Measurements from ENCODE around the gene NTN3. TPM values are rescaled to one million over a fixed set of nuclear protein-coding genes. Genes with fewer than 3 reads are reported as not detected.

NTN3 gene
- polyA plus RNA-seq, 2 of the 4 experiments (the other 2 are of a cell fraction): not detected

- POLR2A ChIA-PET: no interaction called here
- peaks cover 4% of the 10 kb centered on the region; the same call in 1 of the 3 replicates for H3K4me1 ChIP-seq
- CTCF ChIA-PET: interaction anchor here (0.7 to 1.0 kb wide), 3 partner anchors 9 to 58 kb away, joined by 3 read pairs; no protein-coding TSS in a partner anchor
- no peak for FAIRE-seq
- no peak for ATAC-seq
- H3K4me3 ChIP-seq: no peak overlapping the region
- no peaks in the 10 kb centered on the region for H3K9me3 ChIP-seq
- WGBS (ENCODE audit: missing lambda C conversion rate): 90% methylated on average over 9 of the region's 9 CpGs
- TF ChIP-seq FOXS1 (CRISPR knock-in tag; IDR thresholded peaks at IDR 0.05) (no peak), MAFK (IDR thresholded peaks at IDR 0.05; ENCODE audit: partially characterized antibody) (no peak), FOSB (CRISPR knock-in tag; IDR thresholded peaks at IDR 0.05) (no peak), EP300 (IDR thresholded peaks at IDR 0.05) (no peak), RAD21 (conservative IDR thresholded peaks at IDR 0.05 in 1 of 2, IDR thresholded peaks at IDR 0.05 in 1 of 2) (no peak), RNF2 (IDR thresholded peaks at IDR 0.05; ENCODE audit: borderline replicate concordance, low read depth) (no peak), TFCP2L1 (CRISPR knock-in tag; IDR thresholded peaks at IDR 0.05) (no peak), HOXB5 (CRISPR knock-in tag; IDR thresholded peaks at IDR 0.05) (no peak), TP53 (CRISPR knock-in tag; IDR thresholded peaks at IDR 0.05) (no peak), ZC3H11A (IDR thresholded peaks at IDR 0.05) (no peak), HOXB13 (CRISPR knock-in tag; IDR thresholded peaks at IDR 0.05; ENCODE audit: low read depth) (no peak), PHF8 (IDR thresholded peaks at IDR 0.05; ENCODE audit: borderline replicate concordance, low read depth) (no peak), ESRRA (IDR thresholded peaks at IDR 0.05; ENCODE audit: borderline replicate concordance, low read length) (no peak)
- no peak overlapping the region for H3K27ac ChIP-seq
- H3K4me2 ChIP-seq: no peak overlapping the region
- no peak for DNase-seq (ENCODE audit: low read depth in 1 of 2, low spot score in 1 of 2)
Observed at GRCh38 chr16:2443555-2443954, 27.5 kb upstream of the NTN3 start.

GRCh38 chr16:2447920-2448583 is 23.0 kb upstream of the NTN3 start:
- Histone ChIP-seq H3K9me3 (no peaks in the 10 kb centered on the region), H3K27ac (no peak overlapping the region), H3K4me2 (no peak overlapping the region), H3K4me3 (no peak overlapping the region), H3K4me1 (peaks cover 4% of the 10 kb centered on the region; the same call in 1 of the 3 replicates)
- CTCF ChIA-PET: interaction anchor here (0.8 to 1.2 kb wide), 3 partner anchors 25 to 53 kb away, joined by 3 to 7 read pairs (median 3); no protein-coding TSS in a partner anchor
- FAIRE-seq (no peak), DNase-seq (ENCODE audit: low read depth in 1 of 2, low spot score in 1 of 2) (no peak), ATAC-seq (no peak)
- POLR2A ChIA-PET: no interaction called here
- WGBS (ENCODE audit: missing lambda C conversion rate): 85% methylated on average over 11 of the region's 11 CpGs
- peak; percentile 27; the same call in 1 of the 2 replicates for TF ChIP-seq USF2 (IDR thresholded peaks at IDR 0.05)
- TF ChIP-seq FOSL2 (IDR thresholded peaks at IDR 0.05): no peak
- TF ChIP-seq FOSL2 (CRISPR knock-in tag; IDR thresholded peaks at IDR 0.05): peak; percentile 26; the same call in 1 of the 2 replicates
- TF ChIP-seq NPAS2 (CRISPR knock-in tag; IDR thresholded peaks at IDR 0.05; ENCODE audit: borderline replicate concordance): no peak

GRCh38 chr16:2449118-2449517 is 22.0 kb upstream of the NTN3 start:
- WGBS (ENCODE audit: missing lambda C conversion rate): 94% methylated on average over 19 of the region's 25 CpGs
- peaks cover 4% of the 10 kb centered on the region; the same call in 1 of the 3 replicates for H3K4me1 ChIP-seq
- no peak overlapping the region for H3K27ac ChIP-seq
- ATAC-seq: no peak
- DNase-seq (ENCODE audit: low read depth in 1 of 2, low spot score in 1 of 2): no peak
- no peaks in the 10 kb centered on the region for H3K9me3 ChIP-seq
- ChIA-PET POLR2A (interaction anchor here (0.6 kb wide), 1 partner anchor 19 kb away, joined by 3 read pairs; no protein-coding TSS in a partner anchor), CTCF (interaction anchor here (0.6 to 1.2 kb wide), 3 partner anchors 26 to 261 kb away, joined by 3 to 4 read pairs (median 4); partner anchors contain the start of gene ABCA3)
- no peak for FAIRE-seq
- TF ChIP-seq RFX5 (IDR thresholded peaks at IDR 0.05): no peak
- no peak overlapping the region for H3K4me2 ChIP-seq
- H3K4me3 ChIP-seq: no peak overlapping the region

GRCh38 chr16:2450535-2450934 is 20.6 kb upstream of the NTN3 start:
- Histone ChIP-seq H3K27ac (no peak overlapping the region), H3K4me1 (peaks cover 4% of the 10 kb centered on the region; the same call in 1 of the 3 replicates), H3K9me3 (no peaks in the 10 kb centered on the region), H3K4me2 (no peak overlapping the region), H3K4me3 (no peak overlapping the region)
- TF ChIP-seq MYC (IDR thresholded peaks at IDR 0.05; ENCODE audit: borderline replicate concordance, low read length): no peak
- no peak for TF ChIP-seq RCOR1 (IDR thresholded peaks at IDR 0.05; ENCODE audit: low read depth, low read length)
- no peak for TF ChIP-seq KDM5A (IDR thresholded peaks at IDR 0.05)
- POLR2A ChIA-PET: no interaction called here
- 93% methylated on average over 6 of the region's 8 CpGs for WGBS (ENCODE audit: missing lambda C conversion rate)
- DNase-seq (ENCODE audit: low read depth in 1 of 2, low spot score in 1 of 2) (no peak), FAIRE-seq (no peak), ATAC-seq (no peak)
- CTCF ChIA-PET: interaction anchor here (0.6 to 1.4 kb wide), 5 partner anchors 11 to 425 kb away, joined by 3 to 4 read pairs (median 3); no protein-coding TSS in a partner anchor

Measured in A549 (cell line).